ENCODE data around the gene PSPH. TPM values are rescaled to one million over a fixed set of nuclear protein-coding genes. Genes with fewer than 3 reads are reported as not detected.
"Not testable (repeated sequence)": the region's sequence is repeated elsewhere in the genome, so short reads cannot be mapped to it uniquely, and the experiment has no call there.

PSPH gene
- total and polyA plus RNA-seq, 8 donors: 0.45 to 53.1 (median 5.7) TPM

DNA sequence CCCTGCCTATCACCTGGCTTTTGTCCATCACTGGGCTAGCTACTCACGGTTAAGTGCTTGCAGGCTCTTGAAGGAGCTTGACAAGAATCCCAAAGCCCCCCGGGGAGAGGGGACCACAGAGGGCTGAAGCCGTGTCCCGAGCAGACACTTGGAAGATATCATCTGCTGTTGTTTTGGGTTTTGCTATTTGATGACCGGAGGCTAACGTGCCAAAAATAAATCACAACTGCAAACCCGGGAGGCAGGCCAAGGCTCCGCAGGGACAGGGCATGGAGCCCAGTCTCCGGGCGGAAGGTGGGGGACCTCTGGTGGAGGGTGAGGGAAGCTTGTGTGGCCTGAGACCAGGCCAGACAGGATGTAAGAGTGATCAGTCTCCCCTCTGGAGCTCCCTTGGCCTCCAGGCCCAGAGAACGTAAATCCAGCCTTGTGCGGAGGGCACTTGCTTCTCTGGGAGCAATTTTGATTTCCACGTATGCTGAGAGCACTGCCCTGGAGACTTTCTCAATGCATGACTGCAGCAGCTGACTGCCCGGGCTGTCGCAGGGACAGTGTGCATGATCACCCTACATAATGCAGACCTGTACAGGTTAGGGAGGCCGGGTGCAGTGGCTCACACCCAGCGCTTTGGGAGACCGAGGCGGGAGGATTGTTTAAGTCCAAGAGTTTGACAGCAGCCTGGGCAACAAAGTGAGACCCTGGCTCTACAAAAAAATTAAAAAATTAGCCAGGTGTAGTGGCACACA lies 41.7 kb upstream of the PSPH start, which contains the start of gene PHKG1:
TSS of gene PHKG1 (minus strand) at position 164 of the 743 bp plus-strand sequence. CDS start 4,011 bp downstream, outside the sequence.
- TF ChIP-seq EP300 (IDR thresholded peaks at IDR 0.05) (no peak), POLR2A (IDR thresholded peaks at IDR 0.05) (no peak), POLR2AphosphoS5 (IDR thresholded peaks at IDR 0.05) (peak in 2 of 3 donors; percentile 35 to 67)
- TF ChIP-seq, protein P1, sequence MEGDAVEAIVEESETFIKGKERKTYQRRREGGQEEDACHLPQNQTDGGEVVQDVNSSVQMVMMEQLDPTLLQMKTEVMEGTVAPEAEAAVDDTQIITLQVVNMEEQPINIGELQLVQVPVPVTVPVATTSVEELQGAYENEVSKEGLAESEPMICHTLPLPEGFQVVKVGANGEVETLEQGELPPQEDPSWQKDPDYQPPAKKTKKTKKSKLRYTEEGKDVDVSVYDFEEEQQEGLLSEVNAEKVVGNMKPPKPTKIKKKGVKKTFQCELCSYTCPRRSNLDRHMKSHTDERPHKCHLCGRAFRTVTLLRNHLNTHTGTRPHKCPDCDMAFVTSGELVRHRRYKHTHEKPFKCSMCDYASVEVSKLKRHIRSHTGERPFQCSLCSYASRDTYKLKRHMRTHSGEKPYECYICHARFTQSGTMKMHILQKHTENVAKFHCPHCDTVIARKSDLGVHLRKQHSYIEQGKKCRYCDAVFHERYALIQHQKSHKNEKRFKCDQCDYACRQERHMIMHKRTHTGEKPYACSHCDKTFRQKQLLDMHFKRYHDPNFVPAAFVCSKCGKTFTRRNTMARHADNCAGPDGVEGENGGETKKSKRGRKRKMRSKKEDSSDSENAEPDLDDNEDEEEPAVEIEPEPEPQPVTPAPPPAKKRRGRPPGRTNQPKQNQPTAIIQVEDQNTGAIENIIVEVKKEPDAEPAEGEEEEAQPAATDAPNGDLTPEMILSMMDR (IDR thresholded peaks at IDR 0.05): peak in 4 of 7 experiments; percentile 40 to 64 (median 62)
- no peak within 1 kb of the TSS for H3K4me3 ChIP-seq
- H3K4me1 ChIP-seq: peaks cover 20 to 32% (median 27%) of the 10 kb centered on the region in 4 donors
- WGBS, 5 donors: 24 to 41% (median 32%) methylated on average over 17 to 19 of the region's 19 CpGs
- H3K9me3 ChIP-seq: no peaks in the 10 kb centered on the region
- intact Hi-C loops (cut with DNase I; ENCODE audit: low total_unique reads): no loop called here
- H3K27ac ChIP-seq: peak within 1 kb of the TSS in 4 of 5 donors; percentile 54 to 70 (median 61)
- H3K36me3 ChIP-seq: peaks cover 0 to 19% (median 14%) of the 10 kb centered on the region in 4 donors
- no peaks in the 10 kb centered on the region for H3K27me3 ChIP-seq
- DNase-seq: peak; percentile 78 to 84

- Histone ChIP-seq H3K27ac (peak overlapping the region in 4 of 5 donors; percentile 54 to 70 (median 61)), H3K4me1 (peaks cover 15 to 26% (median 21%) of the 10 kb centered on the region in 4 donors), H3K36me3 (peaks cover 0 to 22% (median 19%) of the 10 kb centered on the region in 4 donors)
- H3K4me3 ChIP-seq; H3K27me3 ChIP-seq; intact Hi-C loops (cut with DNase I; ENCODE audit: low total_unique reads); H3K9me3 ChIP-seq; DNase-seq: not testable (repeated sequence)
- 19 to 52% (median 42%) methylated on average over 6 of the region's 6 CpGs for WGBS, 5 donors
These were observed 41.1 kb upstream of the PSPH start for GRCh38 chr7:56092388-56092787.

DNA sequence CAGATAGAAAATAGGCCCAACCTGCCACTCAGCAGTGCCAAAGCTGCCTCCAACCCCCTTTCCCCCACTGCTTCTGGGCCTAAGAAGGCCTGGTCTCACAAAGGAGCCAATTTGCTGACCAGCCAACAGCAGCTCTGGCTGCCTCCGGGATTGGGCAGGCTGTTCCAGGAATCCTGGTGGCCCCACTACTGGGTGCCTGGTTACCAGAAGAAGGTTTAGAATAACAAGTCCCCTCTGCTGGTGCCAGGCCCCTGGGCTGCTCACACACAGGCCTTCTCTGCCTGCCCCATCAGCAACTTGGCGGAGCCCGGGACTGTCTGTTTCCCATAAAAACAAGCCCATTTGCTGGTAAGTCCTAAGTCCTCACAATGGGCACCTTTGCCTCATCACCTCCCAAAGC lies 40.3 kb upstream of the PSPH start:
- Histone ChIP-seq H3K27me3 (no peaks in the 10 kb centered on the region), H3K27ac (peak overlapping the region in 3 of 5 donors; percentile 54 to 68 (median 54)), H3K9me3 (no peaks in the 10 kb centered on the region), H3K4me3 (no peak overlapping the region), H3K36me3 (peaks cover 0 to 28% (median 24%) of the 10 kb centered on the region in 4 donors), H3K4me1 (peaks cover 14 to 22% (median 19%) of the 10 kb centered on the region in 4 donors)
- intact Hi-C loops (cut with DNase I; ENCODE audit: low total_unique reads): no loop called here
- WGBS, 5 donors: 17 to 90% (median 84%) methylated on average over 1 to 3 of the region's 3 CpGs
- no peak for DNase-seq
- no peak for TF ChIP-seq POLR2AphosphoS5 (IDR thresholded peaks at IDR 0.05)
- no peak for TF ChIP-seq POLR2A (IDR thresholded peaks at IDR 0.05)
- TF ChIP-seq EP300 (IDR thresholded peaks at IDR 0.05): no peak
- TF ChIP-seq, protein P1 (IDR thresholded peaks at IDR 0.05): no peak

DNA sequence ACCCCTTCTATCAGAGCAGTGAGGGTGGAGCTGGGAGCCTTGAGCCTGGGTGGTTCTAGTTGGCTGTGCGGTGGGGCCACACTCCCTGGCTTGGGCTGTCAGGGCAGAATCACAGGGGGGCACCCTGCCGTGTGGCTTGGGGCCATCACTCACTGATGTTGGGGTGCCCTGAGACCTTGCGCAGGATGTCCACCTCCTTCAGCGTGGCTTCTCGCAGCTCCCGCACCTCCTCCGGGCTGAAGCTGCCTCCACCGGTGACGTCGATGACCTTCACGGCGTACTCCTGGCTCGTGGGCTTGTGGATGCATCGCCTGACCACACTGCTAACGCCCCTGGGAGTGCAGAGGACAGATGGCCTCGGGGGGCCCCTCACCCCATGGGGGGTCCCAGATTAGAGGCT lies 36.2 kb upstream of the PSPH start:
- no peaks in the 10 kb centered on the region for H3K27me3 ChIP-seq
- DNase-seq: no peak
- H3K4me1 ChIP-seq: peaks cover 6 to 21% (median 16%) of the 10 kb centered on the region in 4 donors
- 92 to 97% (median 94%) methylated on average over 5 to 16 of the region's 16 CpGs for WGBS, 5 donors
- no peak overlapping the region for H3K4me3 ChIP-seq
- intact Hi-C loops (cut with DNase I; ENCODE audit: low total_unique reads): no loop called here
- H3K36me3 ChIP-seq: peaks cover 0 to 43% (median 42%) of the 10 kb centered on the region in 4 donors
- TF ChIP-seq, protein P1 (IDR thresholded peaks at IDR 0.05): no peak
- TF ChIP-seq POLR2AphosphoS5 (IDR thresholded peaks at IDR 0.05) (no peak), POLR2A (IDR thresholded peaks at IDR 0.05) (no peak), EP300 (IDR thresholded peaks at IDR 0.05) (no peak)
- H3K27ac ChIP-seq: no peak overlapping the region
- no peaks in the 10 kb centered on the region for H3K9me3 ChIP-seq
